Measurements from ENCODE around the gene RAG2.

- TF ChIP-seq, protein P1, sequence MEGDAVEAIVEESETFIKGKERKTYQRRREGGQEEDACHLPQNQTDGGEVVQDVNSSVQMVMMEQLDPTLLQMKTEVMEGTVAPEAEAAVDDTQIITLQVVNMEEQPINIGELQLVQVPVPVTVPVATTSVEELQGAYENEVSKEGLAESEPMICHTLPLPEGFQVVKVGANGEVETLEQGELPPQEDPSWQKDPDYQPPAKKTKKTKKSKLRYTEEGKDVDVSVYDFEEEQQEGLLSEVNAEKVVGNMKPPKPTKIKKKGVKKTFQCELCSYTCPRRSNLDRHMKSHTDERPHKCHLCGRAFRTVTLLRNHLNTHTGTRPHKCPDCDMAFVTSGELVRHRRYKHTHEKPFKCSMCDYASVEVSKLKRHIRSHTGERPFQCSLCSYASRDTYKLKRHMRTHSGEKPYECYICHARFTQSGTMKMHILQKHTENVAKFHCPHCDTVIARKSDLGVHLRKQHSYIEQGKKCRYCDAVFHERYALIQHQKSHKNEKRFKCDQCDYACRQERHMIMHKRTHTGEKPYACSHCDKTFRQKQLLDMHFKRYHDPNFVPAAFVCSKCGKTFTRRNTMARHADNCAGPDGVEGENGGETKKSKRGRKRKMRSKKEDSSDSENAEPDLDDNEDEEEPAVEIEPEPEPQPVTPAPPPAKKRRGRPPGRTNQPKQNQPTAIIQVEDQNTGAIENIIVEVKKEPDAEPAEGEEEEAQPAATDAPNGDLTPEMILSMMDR (IDR thresholded peaks at IDR 0.05), result no peak
- TF ChIP-seq ZFX (IDR thresholded peaks at IDR 0.05; ENCODE audit: borderline replicate concordance), result no peak
Observed at GRCh38 chr11:36623494-36623893, 25.5 kb upstream of the RAG2 start.
